ENCODE results near the gene JARID2.

GRCh38 chr6:15475261-15475660 is 229.4 kb downstream of the JARID2 start:
- TF ChIP-seq EZH2 (IDR thresholded peaks at IDR 0.05; ENCODE audit: borderline replicate concordance, low read length): no peak
- no peak for TF ChIP-seq CTCF (IDR thresholded peaks at IDR 0.05; ENCODE audit: low read length)

Measured in OCI-LY1 (cell line).